IMR-90 (cell line): ENCODE measurements around the gene P4HA2.

Source experiments
- BHLHE40 ChIP-seq: fragments of 150-350 bp; IDR thresholded peaks from 2 replicates; pipeline ENCODE4 v1.6.1; 2016; ENCODE audit warnings: mild to moderate bottlenecking, low read depth, low read length
- CEBPB ChIP-seq: IDR thresholded peaks from 2 replicates; pipeline ENCODE4 v1.6.1; 2012; ENCODE audit warnings: low read depth, low read length, improper control_type of control experiment
- CTCF ChIP-seq: conservative IDR thresholded peaks from 2 replicates; pipeline ENCODE4 v1.5.1; 2012; ENCODE audit warnings: mild to moderate bottlenecking, low read depth, low read length, improper control_type of control experiment
- ELK1 ChIP-seq: fragments of 150-350 bp; IDR thresholded peaks from 2 replicates; pipeline ENCODE4 v1.6.1; 2016; ENCODE audit warnings: low read depth, mild to moderate bottlenecking, low read length, moderate library complexity, borderline replicate concordance
- MAFK ChIP-seq: IDR thresholded peaks from 2 replicates; pipeline ENCODE4 v1.6.1; 2012; ENCODE audit warnings: low read depth, low read length, improper control_type of control experiment
- MXI1 ChIP-seq: IDR thresholded peaks from 2 replicates; pipeline ENCODE4 v1.6.1; 2012; ENCODE audit warnings: low read depth, mild to moderate bottlenecking, low read length, moderate library complexity, borderline replicate concordance
- POLR2A ChIP-seq: IDR thresholded peaks from 2 replicates; pipeline ENCODE4 v1.6.1; 2012; ENCODE audit warnings: mild to moderate bottlenecking, low read depth, low read length
- RAD21 ChIP-seq: IDR thresholded peaks from 2 replicates; pipeline ENCODE4 v1.6.1; 2012; ENCODE audit warnings: low read length, improper control_type of control experiment
- RCOR1 ChIP-seq: IDR thresholded peaks from 2 replicates; pipeline ENCODE4 v1.6.1; 2012; ENCODE audit warnings: mild to moderate bottlenecking, low read length, improper control_type of control experiment; ENCODE audit not compliant: insufficient replicate concordance
- RFX5 ChIP-seq: IDR thresholded peaks from 2 replicates; pipeline ENCODE4 v1.8.0; 2012; ENCODE audit warnings: low read depth, mild to moderate bottlenecking, low read length, moderate library complexity
- SMC3 ChIP-seq: fragments of 150-350 bp; IDR thresholded peaks from 2 replicates; pipeline ENCODE4 v1.6.1; 2016; ENCODE audit warnings: low read depth, mild to moderate bottlenecking, antibody characterized with exemption, low read length, moderate library complexity
- TF ChIP-seq, protein P1 (sequence below): fragments of 150-350 bp; IDR thresholded peaks from 2 replicates; pipeline ENCODE4 v1.6.1; 2017; ENCODE audit warnings: mild to moderate bottlenecking, antibody characterized with exemption, low read length, low read depth

DNA sequence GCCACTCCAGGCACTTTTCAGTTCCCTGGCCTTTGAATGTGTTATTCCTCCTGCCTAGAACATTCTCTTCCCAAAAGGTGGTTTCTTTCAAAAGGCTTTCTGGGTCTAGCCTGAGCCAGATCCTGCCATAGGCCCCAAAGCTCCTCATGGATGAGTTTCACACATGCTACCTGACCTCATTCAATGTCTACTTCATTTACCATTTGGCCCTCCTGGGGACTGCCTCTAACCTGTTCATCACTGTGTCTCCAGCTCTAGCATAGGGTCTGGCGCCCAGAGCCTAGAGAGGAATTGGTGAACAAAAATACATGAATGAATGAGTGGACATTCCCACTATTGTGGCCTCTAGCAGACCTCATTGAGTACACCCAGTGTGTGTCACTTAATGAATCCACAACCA, 5.4 kb upstream of the P4HA2 start:
- no peak for TF ChIP-seq CTCF
- TF ChIP-seq RCOR1: no peak
- no peak for TF ChIP-seq POLR2A
- TF ChIP-seq MAFK: no peak
- no peak for TF ChIP-seq BHLHE40
- TF ChIP-seq RFX5: no peak
- TF ChIP-seq, protein P1, sequence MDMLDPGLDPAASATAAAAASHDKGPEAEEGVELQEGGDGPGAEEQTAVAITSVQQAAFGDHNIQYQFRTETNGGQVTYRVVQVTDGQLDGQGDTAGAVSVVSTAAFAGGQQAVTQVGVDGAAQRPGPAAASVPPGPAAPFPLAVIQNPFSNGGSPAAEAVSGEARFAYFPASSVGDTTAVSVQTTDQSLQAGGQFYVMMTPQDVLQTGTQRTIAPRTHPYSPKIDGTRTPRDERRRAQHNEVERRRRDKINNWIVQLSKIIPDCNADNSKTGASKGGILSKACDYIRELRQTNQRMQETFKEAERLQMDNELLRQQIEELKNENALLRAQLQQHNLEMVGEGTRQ: no peak
- no peak for TF ChIP-seq MXI1
- TF ChIP-seq SMC3: no peak
- no peak for TF ChIP-seq RAD21
- no peak for TF ChIP-seq CEBPB
- TF ChIP-seq ELK1: no peak
